H1 (cell line): ENCODE measurements around the gene R3HDM1. TPM values are rescaled to one million over a fixed set of nuclear protein-coding genes. Genes with fewer than 3 reads are reported as not detected.

ENCODE experiments used
- ASH2L ChIP-seq: fragments of 200-600, 300-600 bp; sonication (generic); IDR thresholded peaks from one replicate; pipeline ENCODE4 v1.7.1; 2017; ENCODE audit warnings: low read length
- CHD2 ChIP-seq: IDR thresholded peaks from 2 replicates; pipeline ENCODE4 v1.6.1; 2012; ENCODE audit warnings: low read length, improper control_type of control experiment
- CHD7 ChIP-seq: fragments of 300-600 bp; sonication (generic); IDR thresholded peaks from 2 replicates; pipeline ENCODE4 v1.7.1; 2012; ENCODE audit warnings: low read length, moderate library complexity, mild to moderate bottlenecking, inconsistent platforms; ENCODE audit not compliant: insufficient replicate concordance
- CTBP2 ChIP-seq: IDR thresholded peaks from 2 replicates; pipeline ENCODE4 v1.7.0; 2011; ENCODE audit warnings: borderline replicate concordance, mild to moderate bottlenecking, moderate library complexity, mixed read lengths, low read length; ENCODE audit not compliant: insufficient read depth, insufficient read length
- EZH2 ChIP-seq: fragments of 200-600 bp; sonication (generic); IDR thresholded peaks from 2 replicates; pipeline ENCODE4 v1.7.1; 2012; ENCODE audit warnings: low read depth, mild to moderate bottlenecking, moderate library complexity, low read length, inconsistent platforms; ENCODE audit not compliant: severe bottlenecking
- NANOG ChIP-seq: IDR thresholded peaks from 2 replicates; pipeline ENCODE4 v1.6.1; 2011; ENCODE audit warnings: low read length, low read depth, mild to moderate bottlenecking, inconsistent platforms; ENCODE audit not compliant: insufficient read depth, poor library complexity, severe bottlenecking
- PHF8 ChIP-seq: fragments of 200-600 bp; sonication (generic); conservative IDR thresholded peaks from 2 replicates; pipeline ENCODE4 v1.7.1; 2012; ENCODE audit warnings: low read depth, mild to moderate bottlenecking, inconsistent platforms, low read length, moderate library complexity
- RAD21 ChIP-seq, 2 experiments: IDR thresholded peaks in 1 of 2; conservative IDR thresholded peaks in 1 of 2; 2 replicates each; pipeline ENCODE4 v1.6.1; 2011; ENCODE audit warnings: low read depth in 2 of 2, low read length in 2 of 2, improper control_type of control experiment in 1 of 2, inconsistent platforms in 1 of 2, mild to moderate bottlenecking in 1 of 2, moderate library complexity in 1 of 2
- SIRT6 ChIP-seq: IDR thresholded peaks from one replicate; pipeline ENCODE4 v1.7.1; 2012; ENCODE audit warnings: low read length, inconsistent platforms
- SIX5 ChIP-seq: IDR thresholded peaks from 2 replicates; pipeline ENCODE4 v1.6.1; 2011; ENCODE audit warnings: mild to moderate bottlenecking, low read depth, low read length
- polyA plus RNA-seq, 7 experiments: library from polyadenylated mRNA; depleted of rRNA in 3 of 7; stranded (reverse) in 5 of 7; unstranded in 2 of 7; fragments of >200 nt in 5 of 7; fragments of 200-250 nt in 2 of 7; gene quantifications; 1 replicate in 5 of 7; 2 replicates in 1 of 7; 4 replicates in 1 of 7; pipeline versions ENCODE4 v1.2.1 to v1.2.3, GENCODE V29; 2011 to 2013; ENCODE audit warnings: missing spikeins in 2 of 7, mixed read lengths in 2 of 7
- total RNA-seq: library from RNA; stranded (reverse); fragmentation: NEBNext Ultra II Directional; extraction: Animal tissue kit (Norgen Biotek cat#: 25700); gene quantifications from 2 replicates; pipeline ENCODE4 v1.2.1, GENCODE V29; 2021

Gene R3HDM1
- total and polyA plus RNA-seq, 2 of the 8 experiments (the other 6 are each of a cell fraction or from before 2014, with no cell fraction given) = 77.7 to 120 TPM

- TF ChIP-seq NANOG (no peak), EZH2 (no peak), RAD21 (IDR thresholded peaks at IDR 0.05 in 1 of 2, conservative IDR thresholded peaks at IDR 0.05 in 1 of 2; ENCODE audit: low read depth in 2 of 2, low read length in 2 of 2) (peak; percentile 88 to 89), CHD7 (no peak), CHD2 (no peak), ASH2L (no peak), PHF8 (no peak), SIRT6 (no peak), CTBP2 (no peak), SIX5 (no peak)
These were observed 178.7 kb downstream of the R3HDM1 start (continued) for GRCh38 chr2:135709992-135710391.
